ENCODE results near the gene MAFB.
"Not testable (repeated sequence)": the region's sequence is repeated elsewhere in the genome, so short reads cannot be mapped to it uniquely, and the experiment has no call there.

DNA sequence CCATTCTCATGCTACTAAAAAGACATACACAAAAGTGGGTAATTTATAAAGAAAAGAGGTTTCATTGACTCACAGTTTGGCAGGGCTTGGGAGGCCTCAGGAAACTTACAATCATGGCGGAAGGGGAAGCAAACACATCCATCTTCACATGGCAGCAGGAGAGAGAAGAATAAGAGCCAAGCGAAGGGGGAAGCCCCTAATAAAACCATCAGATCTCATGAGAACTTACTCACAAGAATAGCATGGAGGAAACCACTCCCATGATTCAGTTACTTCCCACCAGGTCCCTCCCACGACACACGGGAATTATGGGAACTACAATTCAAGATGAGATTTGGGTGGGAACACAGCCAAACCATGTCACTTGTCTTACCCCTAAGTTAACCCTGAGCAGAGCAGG, 47.4 kb upstream of the MAFB start:
- TF ChIP-seq, protein P1, sequence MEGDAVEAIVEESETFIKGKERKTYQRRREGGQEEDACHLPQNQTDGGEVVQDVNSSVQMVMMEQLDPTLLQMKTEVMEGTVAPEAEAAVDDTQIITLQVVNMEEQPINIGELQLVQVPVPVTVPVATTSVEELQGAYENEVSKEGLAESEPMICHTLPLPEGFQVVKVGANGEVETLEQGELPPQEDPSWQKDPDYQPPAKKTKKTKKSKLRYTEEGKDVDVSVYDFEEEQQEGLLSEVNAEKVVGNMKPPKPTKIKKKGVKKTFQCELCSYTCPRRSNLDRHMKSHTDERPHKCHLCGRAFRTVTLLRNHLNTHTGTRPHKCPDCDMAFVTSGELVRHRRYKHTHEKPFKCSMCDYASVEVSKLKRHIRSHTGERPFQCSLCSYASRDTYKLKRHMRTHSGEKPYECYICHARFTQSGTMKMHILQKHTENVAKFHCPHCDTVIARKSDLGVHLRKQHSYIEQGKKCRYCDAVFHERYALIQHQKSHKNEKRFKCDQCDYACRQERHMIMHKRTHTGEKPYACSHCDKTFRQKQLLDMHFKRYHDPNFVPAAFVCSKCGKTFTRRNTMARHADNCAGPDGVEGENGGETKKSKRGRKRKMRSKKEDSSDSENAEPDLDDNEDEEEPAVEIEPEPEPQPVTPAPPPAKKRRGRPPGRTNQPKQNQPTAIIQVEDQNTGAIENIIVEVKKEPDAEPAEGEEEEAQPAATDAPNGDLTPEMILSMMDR (IDR thresholded peaks at IDR 0.05), result not testable (repeated sequence)
- TF ChIP-seq ZFX (IDR thresholded peaks at IDR 0.05; ENCODE audit: borderline replicate concordance), result not testable (repeated sequence)
